Ishikawa (cell line): ENCODE measurements around the gene RARB.

Experiments
- EGR1 ChIP-seq: IDR thresholded peaks from 2 replicates; pipeline ENCODE4 v1.6.1; 2012
- EP300 ChIP-seq: IDR thresholded peaks from 2 replicates; pipeline ENCODE4 v1.6.1; 2012; ENCODE audit warnings: borderline replicate concordance
- TAF1 ChIP-seq: IDR thresholded peaks from 2 replicates; pipeline ENCODE4 v1.6.1; 2012; ENCODE audit warnings: low read depth, mild to moderate bottlenecking

GRCh38 chr3:25568525-25569078, 140.5 kb downstream of the RARB start:
- TF ChIP-seq TAF1: no peak
- no peak for TF ChIP-seq EGR1
- no peak for TF ChIP-seq EP300
